Omental fat pad (tissue), 4 donors: Measurements from ENCODE around the gene PRR19. TPM values are rescaled to one million over a fixed set of nuclear protein-coding genes. Genes with fewer than 3 reads are reported as not detected.

Source experiments
- ATAC-seq: fragments of 150-250 bp; one replicate; pipeline ENCODE4 v1.9.1; 2016; ENCODE audit warnings: mild to moderate bottlenecking, moderate library complexity; ENCODE audit not compliant: low FRiP score
- DNase-seq: peaks from one replicate; pipeline ENCODE4 v3.0.0-alpha.2; 2019; ENCODE audit warnings: low spot score
- total RNA-seq, 4 donors: library from RNA; depleted of rRNA; stranded (reverse); fragments of >200 nt; gene quantifications; one replicate each; pipeline ENCODE4 v1.1.0, GENCODE V29; 2016
- TF ChIP-seq, protein P1 (sequence below), 3 donors: fragments of 450-650 bp; IDR thresholded peaks; one replicate each; pipeline ENCODE4 v1.5.1; 2016 to 2017; ENCODE audit warnings: antibody characterized with exemption in 3 of 3, mild to moderate bottlenecking in 3 of 3, moderate library complexity in 2 of 3

PRR19 gene
- total RNA-seq, 4 donors from 2014 or later: 0.31 to 0.93 (median 0.72) TPM; not detected in 1

DNA sequence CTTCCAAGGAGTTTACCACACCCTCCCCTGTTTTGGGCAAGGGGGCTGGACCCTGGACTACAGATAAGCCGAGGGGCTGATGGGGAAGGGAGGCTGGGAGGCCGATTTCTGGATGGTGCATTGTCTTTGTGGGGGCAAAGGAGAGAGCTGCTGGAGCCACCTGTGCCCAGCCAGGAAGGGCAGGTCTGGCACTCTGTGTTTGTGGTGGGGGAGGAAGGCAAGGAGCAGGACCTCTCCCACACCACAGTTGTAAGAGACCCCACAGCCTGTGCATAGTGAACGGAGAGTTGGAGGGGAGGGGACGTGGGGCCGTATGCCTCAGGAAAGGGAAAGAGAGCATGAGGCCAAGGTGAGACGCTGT is 16.0 kb upstream of the PRR19 start:
- no peak for ATAC-seq

DNA sequence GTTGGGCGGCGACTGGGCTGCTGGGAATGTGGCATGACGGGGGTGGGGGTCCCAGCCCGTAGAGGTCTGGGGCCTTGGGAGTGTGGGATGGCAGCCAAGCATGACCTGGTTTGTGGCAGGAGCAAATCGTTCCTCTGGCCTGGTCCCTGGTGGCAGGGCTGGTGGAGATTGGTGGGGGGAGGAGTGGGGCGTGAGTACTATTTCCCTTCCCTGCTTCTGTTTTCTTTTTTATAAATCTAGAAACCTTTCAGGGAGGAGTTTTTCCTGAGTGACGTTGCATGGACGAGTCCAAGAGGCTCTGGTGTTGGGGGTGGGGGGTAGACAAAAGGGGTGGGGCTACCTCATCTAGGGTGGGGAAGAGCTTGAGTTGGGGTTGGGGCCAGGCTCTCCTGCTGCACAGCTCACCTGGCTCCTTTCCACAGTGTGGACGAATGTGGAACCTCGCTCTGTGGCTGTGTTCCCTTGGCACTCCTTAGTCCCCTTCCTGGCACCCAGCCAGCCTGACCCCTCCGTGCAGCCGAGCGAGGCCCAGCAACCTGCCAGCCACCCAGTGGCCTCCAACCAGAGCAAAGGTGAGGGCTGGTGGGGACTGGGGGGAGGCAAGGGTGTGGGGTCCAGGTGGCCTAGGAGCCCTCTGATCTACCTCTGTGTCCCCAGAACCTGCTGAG is 15.4 kb upstream of the PRR19 start:
- ATAC-seq: no peak
- TF ChIP-seq, protein P1, sequence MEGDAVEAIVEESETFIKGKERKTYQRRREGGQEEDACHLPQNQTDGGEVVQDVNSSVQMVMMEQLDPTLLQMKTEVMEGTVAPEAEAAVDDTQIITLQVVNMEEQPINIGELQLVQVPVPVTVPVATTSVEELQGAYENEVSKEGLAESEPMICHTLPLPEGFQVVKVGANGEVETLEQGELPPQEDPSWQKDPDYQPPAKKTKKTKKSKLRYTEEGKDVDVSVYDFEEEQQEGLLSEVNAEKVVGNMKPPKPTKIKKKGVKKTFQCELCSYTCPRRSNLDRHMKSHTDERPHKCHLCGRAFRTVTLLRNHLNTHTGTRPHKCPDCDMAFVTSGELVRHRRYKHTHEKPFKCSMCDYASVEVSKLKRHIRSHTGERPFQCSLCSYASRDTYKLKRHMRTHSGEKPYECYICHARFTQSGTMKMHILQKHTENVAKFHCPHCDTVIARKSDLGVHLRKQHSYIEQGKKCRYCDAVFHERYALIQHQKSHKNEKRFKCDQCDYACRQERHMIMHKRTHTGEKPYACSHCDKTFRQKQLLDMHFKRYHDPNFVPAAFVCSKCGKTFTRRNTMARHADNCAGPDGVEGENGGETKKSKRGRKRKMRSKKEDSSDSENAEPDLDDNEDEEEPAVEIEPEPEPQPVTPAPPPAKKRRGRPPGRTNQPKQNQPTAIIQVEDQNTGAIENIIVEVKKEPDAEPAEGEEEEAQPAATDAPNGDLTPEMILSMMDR (IDR thresholded peaks at IDR 0.05): no peak
- no peak for DNase-seq

More for the DNA sequence above, 16.0 kb upstream of the PRR19 start:
- DNase-seq: no peak
- TF ChIP-seq, protein P1 (IDR thresholded peaks at IDR 0.05): no peak

DNA sequence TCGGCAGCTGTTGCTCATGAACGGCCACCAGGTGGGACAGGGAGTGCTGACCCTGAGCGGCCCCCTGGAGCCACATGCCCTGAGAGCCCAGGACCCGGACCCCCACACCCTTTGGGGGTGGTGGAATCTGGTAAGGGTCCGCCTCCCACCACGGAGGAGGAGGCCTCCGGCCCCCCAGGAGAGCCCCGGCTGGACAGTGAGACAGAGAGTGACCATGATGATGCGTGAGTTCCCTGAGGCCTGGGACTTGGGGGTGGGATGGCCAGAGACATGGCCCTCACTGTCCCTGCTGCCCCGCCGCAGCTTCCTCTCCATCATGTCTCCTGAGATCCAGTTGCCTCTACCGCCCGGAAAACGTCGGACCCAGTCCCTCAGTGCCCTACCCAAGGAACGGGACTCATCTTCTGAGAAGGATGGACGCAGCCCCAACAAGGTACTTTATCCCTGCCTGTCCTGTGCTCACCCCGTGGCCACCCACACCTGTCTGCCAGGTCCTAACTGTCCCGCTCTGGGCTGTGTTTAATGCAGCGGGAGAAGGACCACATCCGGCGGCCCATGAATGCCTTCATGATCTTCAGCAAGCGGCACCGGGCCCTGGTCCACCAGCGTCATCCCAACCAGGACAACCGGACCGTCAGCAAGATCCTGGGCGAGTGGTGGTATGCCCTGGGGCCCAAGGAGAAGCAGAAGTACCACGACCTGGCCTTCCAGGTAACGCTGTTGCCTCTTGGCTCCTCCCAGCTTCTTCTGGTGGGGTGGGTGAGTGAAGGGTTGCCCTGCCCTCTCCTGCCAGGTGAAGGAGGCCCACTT is 14.7 kb upstream of the PRR19 start:
- DNase-seq (no peak), ATAC-seq (no peak)
- TF ChIP-seq, protein P1 (IDR thresholded peaks at IDR 0.05): no peak

DNA sequence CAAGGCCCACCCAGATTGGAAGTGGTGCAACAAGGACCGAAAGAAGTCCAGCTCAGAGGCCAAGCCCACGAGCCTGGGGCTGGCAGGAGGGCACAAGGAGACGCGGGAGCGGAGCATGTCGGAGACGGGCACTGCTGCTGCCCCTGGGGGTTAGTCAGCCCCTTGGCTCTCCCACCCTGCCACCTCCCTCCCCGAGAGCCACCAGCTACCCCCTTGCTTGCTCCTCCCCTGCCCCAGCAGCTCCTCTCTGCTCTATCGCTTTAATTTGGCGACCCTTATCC is 14.2 kb upstream of the PRR19 start:
- TF ChIP-seq, protein P1 (IDR thresholded peaks at IDR 0.05): no peak
- ATAC-seq (no peak), DNase-seq (no peak)

DNA sequence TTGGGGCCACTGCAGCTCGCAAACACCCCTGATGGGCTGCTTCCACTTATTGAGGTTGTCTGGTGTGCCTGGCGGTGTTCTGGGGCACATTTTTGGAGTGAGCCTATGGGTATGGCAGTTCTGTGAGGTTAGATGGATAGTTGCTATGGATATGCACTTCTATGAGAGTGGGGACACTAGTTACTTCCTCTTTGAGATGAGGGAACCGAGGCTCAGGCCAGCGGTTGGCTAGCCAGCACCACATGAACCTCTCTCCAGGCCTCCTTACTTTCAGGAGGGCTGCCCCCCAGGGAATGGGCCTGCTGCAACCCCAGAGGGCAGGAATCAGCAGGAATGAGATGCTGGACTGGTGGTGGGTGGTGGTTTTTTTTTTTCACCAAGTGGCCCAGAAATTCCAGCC is 13.5 kb upstream of the PRR19 start:
- TF ChIP-seq, protein P1 (IDR thresholded peaks at IDR 0.05): no peak
- ATAC-seq (no peak), DNase-seq (no peak)

DNA sequence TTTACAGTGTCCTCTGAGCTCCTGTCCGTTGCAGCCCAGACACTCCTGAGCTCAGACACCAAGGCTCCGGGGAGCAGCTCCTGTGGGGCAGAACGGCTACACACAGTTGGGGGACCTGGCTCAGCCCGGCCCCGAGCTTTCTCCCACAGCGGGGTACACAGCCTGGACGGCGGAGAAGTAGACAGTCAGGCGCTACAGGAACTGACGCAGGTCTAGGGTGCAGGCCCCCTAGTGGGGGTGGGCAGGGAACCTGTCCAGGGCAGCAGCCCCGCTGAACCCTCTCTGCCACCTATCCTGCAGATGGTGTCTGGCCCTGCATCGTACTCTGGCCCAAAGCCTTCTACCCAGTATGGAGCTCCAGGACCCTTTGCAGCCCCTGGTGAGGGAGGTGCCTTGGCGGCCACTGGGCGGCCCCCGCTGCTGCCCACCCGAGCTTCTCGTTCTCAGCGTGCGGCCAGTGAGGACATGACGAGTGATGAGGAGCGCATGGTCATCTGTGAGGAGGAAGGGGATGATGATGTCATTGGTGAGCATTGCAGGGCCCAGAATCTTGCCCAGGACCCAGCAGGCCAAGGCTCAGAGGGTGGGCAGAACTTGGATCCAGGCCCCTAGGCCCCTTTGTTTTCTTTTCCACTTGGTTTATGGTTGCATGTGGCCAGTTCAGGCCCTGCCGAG is 12.9 kb upstream of the PRR19 start:
- DNase-seq (no peak), ATAC-seq (no peak)
- TF ChIP-seq, protein P1 (IDR thresholded peaks at IDR 0.05): no peak
